Brain pericyte (primary cell): ENCODE results near the gene APOO.

Experiments used
- DNase-seq: peaks from one replicate; pipeline ENCODE4 v3.0.0-alpha.2; 2012; ENCODE audit warnings: low read depth, low spot score

The APOO gene

DNA sequence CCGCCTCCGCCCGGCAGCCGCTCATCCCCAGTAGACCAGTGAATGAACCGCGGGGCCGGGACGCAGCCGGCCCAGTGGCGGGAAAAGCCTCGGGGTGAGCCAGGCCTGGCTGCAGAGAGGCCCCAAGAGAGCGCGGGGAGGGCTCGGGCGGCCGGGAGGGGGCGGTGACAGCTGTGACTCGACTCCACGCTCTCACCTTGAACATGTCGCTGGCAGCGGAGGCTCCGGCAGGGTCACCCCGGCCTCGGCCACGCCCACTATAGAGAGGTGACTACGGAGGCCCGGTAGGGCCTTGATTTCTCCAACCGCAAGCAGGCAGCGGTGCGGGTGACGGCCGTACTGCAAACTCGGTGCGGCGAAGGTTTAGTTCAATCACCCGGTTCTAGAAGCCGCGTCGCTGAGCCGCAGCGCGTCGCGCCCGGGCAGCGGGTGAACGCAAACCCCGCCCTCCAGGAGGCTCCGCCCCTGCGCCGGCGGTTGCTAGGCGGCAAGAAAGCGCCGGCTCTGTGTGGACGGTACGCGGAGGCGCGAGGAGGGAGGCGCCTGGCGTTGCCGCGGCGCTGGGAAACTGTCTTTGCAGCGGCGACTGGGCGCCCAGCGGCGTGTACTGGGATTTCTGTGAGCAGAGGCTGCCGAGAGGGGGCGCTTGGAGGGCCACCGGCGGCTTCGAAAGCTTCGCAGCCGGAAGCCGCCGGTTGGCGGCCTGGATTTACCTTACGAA lies at the start of gene APOO, which contains the start of gene CXorf58:
APOO (minus strand) TSS at position 441 of the 721 bp plus-strand sequence; CDS start at position 205, 236 bp downstream.
CXorf58 (plus strand) TSS at position 509 of the 721 bp plus-strand sequence. CDS start 2,297 bp downstream, outside the sequence.
- peak; percentile 73 for DNase-seq

DNA sequence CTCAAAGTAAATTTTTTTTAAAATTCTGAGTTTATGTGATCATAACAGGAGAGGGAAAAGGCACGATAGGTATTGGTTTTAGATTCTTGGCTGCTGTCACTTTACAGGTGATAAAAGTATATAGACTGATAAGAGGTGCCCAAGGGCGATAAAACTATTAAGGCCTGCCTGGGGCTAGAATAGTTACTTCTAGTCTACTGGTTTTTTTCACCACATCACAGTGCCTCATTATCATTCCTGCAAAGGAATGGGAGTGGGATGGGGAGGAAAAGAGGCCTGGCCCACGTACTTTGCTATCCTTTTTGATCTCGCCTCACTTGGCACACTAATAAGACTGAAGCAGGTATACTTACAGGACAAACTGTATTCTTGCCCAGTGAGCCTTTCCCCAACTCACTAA lies 46.7 kb upstream of the APOO start:
- DNase-seq = no peak

DNA sequence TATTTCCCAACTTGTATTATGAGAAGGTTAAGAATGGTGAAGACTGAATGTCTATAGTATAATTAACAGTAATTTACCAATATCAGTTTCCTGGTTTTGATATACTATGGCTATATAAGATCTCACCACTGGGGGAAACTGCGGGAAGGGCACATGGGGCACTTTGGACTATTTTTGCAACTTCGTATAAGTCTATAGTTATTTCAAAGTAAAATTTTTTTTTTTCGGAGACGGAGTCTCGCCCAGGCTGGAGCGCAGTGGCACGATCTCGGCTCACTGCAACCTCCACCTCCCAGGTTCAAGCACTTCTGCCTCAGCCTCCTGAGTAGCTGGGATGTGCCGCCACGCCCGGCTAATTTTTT lies 46.2 kb upstream of the APOO start:
- DNase-seq = no peak

DNA sequence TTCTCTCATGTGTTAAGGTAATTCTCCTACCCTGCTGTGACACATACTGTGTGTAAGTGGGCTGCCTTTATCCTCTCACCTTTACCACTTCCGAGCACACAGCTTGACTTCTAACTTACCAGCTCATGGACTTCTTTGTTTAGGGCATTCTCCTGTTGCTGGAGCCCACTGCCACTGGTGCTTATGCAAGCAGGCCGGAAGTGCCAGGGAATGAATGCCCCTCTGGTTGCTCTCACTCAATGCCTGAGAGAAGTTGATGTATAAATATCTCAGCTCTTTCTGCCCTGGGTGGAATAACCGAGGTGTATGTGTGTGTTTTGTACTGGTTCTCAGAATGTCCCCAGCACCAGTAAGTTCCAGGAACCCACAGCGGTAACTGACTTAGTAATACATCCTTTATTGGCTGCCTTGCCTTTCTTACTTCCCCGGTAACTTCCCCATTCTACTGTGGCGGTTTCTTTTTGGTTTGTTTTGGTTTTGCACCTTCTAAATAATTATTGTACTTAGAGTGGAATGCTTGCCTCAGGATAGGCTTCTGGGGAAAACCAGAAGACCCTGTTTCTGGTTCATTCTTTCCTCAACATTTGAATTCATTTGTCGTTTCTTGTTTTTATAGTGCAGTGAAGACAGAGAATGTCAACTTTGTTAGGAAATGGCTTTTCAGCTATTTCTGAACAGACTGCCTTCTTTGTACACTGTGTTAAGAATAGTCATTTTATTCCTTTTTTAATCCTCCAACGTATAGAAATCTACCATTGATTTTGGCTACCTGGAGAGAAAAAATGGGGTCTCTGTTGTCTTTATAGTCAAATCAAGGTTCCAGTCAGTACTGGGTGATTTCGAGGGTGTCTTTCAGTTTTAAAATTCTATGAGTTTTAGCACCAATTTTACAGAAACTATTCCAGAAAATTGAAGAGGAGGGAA lies 45.5 kb upstream of the APOO start:
- no peak for DNase-seq

DNA sequence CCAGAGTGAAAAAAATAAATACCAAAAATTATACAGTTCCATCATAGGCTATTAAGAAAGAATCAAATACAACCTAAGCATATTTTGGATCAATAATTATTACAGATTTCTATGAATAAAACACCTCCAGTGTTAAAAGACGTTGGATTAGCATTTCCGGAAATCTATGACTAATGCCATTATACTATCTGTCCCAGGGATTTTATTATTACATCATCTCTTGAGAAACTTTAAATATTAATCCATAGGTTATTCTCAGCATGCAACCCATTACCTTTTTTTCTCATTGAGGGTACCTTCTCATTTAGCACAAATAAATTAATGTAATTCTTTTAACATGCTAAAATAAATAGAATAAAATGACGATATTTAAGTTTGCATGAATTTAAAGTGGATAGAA lies 44.7 kb upstream of the APOO start:
- no peak for DNase-seq

DNA sequence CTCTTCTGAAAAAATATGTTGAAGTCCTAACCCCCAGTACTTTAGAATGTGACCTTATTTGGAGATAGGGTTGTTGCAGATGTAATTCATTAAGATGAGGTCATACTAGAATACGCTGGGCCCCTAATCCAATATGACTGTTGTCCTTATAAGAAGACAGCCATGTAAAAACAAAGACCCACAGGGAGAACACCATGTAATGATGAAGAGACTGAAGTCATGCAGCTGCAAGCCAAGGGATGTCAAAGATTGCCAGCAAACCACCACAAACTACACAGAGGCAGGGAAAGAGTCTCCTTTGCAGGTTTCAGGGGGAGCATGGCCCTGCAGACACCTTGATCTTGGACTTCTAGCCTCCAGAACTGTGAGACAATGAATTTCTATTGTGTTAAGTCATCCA lies 37.5 kb upstream of the APOO start:
- DNase-seq = no peak

DNA sequence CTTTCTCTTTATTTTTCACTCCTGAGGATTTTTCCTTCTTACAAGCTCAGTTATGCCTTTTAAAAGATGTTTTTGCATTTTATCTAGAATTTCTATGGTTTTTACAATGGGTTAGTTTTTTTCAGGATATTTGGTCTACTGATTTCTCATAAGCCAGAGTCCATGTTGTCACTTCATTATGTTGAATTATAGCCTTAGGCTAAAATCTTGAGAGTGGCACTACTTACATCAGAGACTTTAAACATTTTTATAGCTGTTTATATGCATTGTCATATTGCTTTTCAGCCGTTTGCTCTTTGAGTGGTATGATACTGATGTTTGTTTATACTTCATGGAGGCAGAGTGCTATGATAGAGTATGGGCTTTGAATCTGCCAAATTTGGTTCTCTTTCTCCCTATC lies 36.5 kb upstream of the APOO start:
- DNase-seq = no peak

DNA sequence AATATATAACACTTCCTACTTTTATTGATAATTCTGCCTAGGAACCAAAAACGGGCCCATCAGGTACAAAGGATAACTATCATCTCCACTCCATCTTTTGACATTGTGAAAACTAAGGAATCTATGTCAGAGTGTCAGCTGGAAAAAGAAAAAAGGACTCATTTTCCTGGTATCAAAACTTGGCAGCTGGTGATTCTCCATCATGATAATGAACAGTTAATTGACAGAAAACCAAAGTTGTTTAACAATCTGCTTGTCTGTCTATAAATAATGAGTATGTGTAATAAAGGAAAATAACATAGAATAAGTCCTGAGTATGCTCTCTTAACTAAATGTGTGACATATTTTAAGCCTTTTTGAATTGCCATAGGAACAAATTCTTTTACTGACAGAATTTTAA lies 31.5 kb upstream of the APOO start:
- DNase-seq = no peak

DNA sequence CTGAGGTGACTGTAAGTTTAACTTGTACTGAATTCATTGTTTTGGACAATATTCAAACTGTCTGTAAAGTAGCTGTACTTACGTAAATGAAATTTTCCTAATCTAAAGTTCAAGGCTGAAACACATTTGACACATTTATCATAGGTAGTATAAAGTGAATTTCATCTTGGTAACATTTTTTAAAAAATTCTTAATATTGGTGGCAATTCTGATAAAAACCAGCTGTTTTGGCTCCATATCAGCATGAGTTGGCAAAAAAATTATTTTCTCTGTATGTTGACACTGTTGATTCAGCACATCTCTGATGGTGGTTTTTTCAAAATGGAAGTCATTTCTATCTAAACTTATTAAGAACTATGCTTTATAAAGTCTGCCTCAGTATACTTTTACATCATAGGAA lies 31.0 kb upstream of the APOO start:
- no peak for DNase-seq

DNA sequence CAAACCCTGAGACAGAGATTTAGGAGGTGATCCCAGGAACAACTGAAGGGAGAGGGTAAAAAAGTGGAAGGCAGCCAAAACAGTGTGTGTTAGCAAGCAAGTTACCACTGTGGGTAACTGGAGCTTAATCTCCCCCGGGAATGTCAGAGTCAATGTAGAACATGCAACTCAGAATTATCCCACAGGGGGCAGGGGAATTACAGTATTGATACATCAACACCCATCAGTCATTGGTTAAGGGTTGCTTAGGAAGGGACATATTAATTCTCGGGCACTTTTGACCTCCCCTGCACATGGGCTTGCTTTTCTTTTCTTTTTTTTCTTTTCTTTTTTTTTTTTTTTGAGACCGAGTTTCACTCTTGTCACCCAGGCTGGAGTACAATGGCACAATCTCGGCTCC lies 29.4 kb upstream of the APOO start:
- DNase-seq = no peak

DNA sequence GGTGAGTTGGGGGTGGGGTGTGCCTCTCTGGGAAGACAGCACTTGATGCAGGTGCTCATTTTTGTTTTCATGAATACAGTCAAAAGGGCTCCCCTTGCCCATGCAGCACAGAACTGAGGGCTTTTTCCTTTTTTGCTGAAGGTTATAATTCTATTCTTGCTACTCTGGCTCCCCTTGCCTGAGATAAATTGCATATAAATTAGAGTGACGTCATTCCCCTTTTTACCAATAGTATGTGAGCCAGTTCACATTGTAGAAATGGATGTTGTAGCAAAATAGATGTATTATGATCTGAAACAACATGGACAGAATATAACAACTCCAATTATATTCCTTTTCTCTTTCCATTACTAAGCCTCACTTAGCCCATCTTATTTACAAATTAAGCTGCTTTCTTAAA lies 28.4 kb upstream of the APOO start:
- DNase-seq = no peak

DNA sequence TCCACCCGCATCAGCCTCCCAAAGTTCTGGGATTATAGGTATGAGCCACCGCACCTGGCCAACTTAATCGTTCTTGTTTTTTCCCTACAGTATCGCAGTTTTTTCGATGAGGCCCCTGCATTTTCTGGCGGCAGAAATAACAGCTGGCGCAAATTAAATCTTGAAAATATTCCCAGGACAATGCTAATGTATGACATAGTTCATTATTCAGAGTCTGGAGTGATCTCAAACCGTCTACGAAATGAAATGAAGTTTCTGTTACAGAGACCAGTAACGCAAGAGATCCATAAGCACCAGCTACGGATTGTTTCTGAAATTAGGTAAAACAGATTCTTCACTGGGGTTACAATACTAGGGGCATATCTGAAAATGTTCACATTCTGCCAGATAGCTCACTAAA lies 27.4 kb upstream of the APOO start:
- DNase-seq = no peak

DNA sequence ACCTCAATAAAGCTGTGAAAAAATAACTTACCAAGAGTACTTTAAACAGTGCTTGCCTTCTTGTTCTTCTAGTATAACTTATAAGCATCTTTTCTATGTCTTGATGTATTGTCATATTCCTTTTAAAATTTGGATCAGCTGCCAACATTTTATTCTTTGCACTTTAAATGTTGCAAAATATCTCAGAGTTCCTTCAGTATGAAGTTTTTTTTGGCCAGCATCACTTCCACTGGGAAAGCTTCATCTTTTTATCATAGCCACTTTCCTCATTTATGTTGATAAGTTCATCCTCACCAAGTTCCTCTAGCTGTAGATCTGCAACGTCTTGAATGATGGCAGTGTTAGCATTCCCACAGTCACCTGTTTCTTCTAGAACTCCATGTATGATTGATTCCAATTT lies 24.3 kb upstream of the APOO start:
- DNase-seq = no peak

DNA sequence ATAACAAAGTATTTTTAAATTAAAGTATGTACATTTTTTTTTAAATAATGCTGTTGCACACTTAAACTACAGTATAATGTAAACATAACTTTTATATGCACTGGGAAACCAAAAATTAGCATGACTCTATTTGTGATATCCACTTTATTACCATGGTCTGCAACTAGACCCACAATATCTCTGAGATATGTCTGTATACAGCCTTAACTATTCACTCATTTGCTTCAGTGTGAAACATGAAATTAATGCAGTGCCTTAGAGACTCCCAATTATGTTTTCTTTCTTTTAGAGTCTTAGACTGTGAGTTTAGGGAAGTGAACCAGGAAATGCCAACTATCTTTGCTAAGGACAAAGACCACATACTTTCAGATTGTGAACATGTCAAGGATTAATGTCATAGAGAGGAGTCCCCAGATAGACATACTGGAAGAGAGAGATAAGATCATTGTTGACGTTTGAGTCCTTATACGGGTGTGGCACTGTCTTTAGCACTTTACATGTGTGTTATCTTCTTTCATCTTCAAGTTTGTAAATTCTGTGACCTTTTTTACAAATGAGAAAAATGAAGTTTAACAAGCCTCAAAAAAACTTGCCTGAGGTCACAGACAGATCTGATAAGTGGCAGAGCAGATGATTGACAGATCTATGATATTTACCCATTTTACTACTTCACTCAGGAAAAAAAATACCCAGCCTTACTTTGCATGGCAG lies 23.3 kb upstream of the APOO start:
- DNase-seq = no peak

DNA sequence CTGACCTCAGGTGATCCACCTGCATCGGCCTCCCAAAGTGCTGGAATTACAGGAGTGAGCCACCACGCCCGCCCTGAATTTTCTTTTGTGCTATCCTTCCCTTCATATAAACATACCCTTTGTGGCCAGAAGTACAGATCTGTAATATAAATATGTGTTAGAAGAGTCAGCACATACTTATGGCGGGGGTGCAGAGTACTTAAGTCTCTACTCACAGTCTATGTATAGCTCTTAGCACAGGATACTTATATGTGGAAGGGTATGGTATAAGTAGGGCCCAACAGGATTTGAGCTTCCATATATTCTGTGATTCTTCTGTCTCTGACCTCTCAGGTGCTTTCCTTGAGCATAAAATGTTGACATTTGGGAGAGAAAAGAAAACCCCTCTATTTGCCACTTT lies 18.3 kb upstream of the APOO start:
- DNase-seq = no peak

DNA sequence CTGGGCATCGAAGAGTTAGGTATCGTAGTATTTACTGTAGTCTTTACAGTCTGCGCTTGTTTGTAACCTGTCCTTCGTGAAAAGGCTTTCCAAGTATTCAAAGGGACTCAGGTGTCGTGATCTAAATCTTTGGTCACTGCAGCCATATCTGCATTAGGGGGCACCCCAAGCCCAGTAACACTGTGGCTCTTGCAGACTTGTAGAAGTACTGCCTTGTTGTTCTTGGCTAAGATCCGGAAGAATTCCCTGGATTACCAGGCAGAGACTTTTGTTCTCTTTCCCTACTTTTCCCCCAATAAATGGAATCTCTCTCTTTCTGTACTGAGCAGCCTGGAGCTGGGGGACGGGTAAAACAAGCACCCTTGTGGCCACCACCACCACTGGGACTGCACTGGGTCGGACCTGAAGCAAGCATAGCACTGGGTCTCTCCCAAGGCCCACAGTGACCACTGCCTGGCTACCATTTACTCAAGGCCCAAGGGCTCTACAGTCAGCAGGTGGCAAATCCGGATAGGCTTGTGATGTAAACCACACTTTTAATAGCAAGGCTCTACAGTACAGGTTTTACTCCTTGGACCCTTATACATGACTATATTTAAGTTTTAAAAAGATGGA lies 12.1 kb upstream of the APOO start:
- no peak for DNase-seq

DNA sequence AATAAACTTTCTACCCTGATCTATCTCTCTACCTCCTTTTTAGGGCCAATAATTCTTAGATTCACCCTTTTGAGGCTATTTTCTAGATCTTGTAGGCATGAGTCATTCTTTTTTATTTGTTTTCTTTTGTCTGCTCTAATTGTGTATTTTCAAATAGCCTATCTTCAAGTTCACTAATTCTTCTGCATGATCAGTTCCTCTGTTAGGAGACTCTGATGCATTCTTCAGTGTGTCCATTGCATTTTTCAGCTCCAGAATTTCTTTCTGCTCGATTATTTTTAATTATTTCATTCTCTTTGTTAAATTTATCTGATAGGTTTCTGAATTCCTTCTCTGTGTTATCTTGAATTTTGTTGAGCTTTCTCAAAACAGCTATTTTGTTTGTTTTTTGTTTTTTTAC lies 11.4 kb upstream of the APOO start:
- DNase-seq = no peak

DNA sequence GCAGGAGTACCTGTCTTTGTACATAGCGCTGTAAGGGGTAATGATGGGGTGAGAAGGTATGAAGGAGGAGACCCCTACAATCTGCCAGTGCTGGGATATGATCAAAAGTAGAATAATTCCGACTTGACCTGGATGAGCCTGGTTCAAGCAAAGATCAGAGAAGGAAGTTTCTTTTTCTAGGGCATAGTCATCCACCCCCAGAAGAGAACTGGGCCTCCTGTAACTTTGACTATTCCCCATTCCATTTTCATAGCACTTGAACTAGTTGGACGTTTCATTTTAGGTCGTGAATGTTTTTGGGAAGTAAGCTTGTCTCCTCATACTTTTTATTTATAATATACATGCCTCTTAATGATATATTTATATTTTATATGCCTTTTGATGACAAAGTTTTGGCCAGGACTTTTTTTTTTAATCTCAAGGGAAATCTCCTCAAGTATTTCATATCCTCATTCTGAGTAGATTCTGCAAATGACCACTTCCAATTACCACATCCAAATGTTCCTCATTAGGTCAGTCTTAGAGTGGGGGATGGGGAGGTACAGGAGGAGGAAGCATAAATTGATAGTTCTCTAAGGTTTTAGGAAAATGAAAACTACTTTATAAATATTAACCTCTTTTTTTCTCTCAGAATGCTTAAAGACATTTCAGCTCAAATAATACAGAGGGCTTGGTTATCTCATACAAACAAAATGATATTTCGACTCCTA lies 3.5 kb upstream of the APOO start:
- no peak for DNase-seq

DNA sequence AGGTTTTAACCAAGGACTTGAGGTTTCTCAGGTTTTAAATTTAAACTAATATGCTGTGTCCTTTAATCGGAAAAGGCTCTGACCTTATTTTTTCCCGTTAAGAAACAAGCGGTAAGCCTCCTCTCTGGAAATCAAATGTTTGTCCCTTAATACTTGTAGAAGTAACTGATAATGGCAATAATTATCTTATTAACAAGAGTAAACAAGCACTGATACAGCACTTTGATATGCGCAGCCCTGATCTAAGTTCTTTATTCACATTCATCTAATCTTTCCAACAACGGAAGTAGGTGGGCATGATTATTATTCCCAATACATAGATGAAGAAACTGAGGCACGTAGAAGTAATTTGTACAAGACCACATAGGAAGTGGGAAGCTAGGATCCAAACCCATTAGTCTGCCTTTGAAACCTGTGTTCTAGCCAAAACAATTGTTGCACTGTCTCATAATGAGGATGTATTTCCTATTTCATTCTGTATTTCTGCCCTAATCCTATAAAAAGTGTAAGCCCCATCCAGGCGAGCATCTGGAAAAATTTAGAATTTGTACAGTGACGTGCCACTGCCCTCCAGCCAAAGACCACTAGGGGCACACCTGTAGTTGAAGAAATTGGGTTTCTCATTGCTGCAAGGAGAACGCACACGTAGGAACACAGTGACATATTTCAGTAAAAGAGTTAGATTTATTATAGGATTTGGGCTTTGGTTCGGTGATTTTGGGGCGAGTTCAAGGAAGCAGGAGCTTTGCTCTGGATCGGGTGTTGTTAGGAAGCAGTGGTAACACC lies 674 bp upstream of the APOO start:
- no peak for DNase-seq

DNA sequence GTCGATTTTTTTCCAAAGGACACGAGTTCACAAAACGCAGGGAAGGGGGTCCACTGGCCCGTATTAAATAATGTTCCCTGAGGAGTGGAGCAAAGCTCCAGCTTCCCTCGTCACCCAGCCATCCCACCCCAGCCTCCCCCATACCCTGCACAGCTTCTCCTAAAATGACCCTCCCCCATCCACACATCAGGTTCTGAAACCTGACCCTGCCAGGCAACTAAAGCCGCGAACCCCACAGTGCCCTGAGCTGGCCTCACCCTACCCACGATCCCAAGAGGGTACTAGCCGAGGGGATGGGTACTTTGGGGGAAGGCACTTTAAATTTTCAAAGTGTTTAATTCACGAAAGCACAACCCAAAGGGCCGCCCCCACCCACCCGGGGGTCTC lies 634 bp downstream of the APOO start:
- DNase-seq = no peak

DNA sequence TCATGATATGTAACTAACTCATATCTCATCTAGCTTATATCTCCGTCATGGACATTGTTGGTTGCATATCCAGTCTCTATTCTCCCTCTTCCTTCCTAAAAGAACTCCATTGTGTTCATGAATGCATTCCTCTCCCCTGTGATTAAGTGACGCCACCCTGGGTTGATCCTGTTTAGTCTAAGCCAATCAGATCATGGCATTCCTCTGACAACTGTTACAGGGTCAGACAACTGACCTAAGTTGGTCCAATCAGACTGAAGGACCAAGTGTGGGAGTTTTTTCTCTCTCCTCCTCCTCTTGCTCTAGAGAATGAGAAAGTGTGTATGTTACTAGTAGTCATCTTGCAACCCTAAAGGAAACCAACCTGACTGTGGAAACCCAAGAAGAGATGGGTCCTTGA lies 3.6 kb downstream of the APOO start:
- DNase-seq = no peak
